ENCODE measurements around the gene TANGO6.

TANGO6 gene

GRCh38 chr16:68999114-68999513 is 155.8 kb downstream of the TANGO6 start:
- DNase-seq (ENCODE audit: low spot score), result no peak
- no peak for FAIRE-seq

GRCh38 chr16:69003500-69003899 is 160.2 kb downstream of the TANGO6 start:
- DNase-seq (ENCODE audit: low spot score) (no peak), FAIRE-seq (peak; percentile 51)

- DNase-seq (ENCODE audit: low spot score), result peak; percentile 46
- peak; percentile 75 for FAIRE-seq
These were observed 162.5 kb downstream of the TANGO6 start for GRCh38 chr16:69005641-69006355.

GRCh38 chr16:69012906-69013305 is 169.6 kb downstream of the TANGO6 start:
- no peak for DNase-seq (ENCODE audit: low spot score)

GRCh38 chr16:69013991-69014390 is 170.7 kb downstream of the TANGO6 start:
- DNase-seq (ENCODE audit: low spot score) (no peak), FAIRE-seq (no peak)

More at GRCh38 chr16:69012906-69013305, 169.6 kb downstream of the TANGO6 start:
- FAIRE-seq, result no peak

GRCh38 chr16:69014811-69015210 is 171.5 kb downstream of the TANGO6 start:
- FAIRE-seq, result no peak
- no peak for DNase-seq (ENCODE audit: low spot score)

- FAIRE-seq (peak; percentile 96), DNase-seq (ENCODE audit: low spot score) (peak; percentile 89)
These were observed 173.9 kb downstream of the TANGO6 start for GRCh38 chr16:69017036-69017783.

- FAIRE-seq, result no peak
- DNase-seq (ENCODE audit: low spot score), result no peak
These were observed 176.5 kb downstream of the TANGO6 start for GRCh38 chr16:69019811-69020210.

- FAIRE-seq, result no peak
- no peak for DNase-seq (ENCODE audit: low spot score)
These were observed 185.8 kb downstream of the TANGO6 start for GRCh38 chr16:69029121-69029520.

- FAIRE-seq (no peak), DNase-seq (ENCODE audit: low spot score) (no peak)
These were observed 188.6 kb downstream of the TANGO6 start for GRCh38 chr16:69031877-69032301.

GRCh38 chr16:69033151-69033949 is 190.0 kb downstream of the TANGO6 start:
- DNase-seq (ENCODE audit: low spot score) (no peak), FAIRE-seq (no peak)

- no peak for DNase-seq (ENCODE audit: low spot score)
- no peak for FAIRE-seq
These were observed 192.0 kb downstream of the TANGO6 start for GRCh38 chr16:69035375-69035774.

GRCh38 chr16:69036399-69037091 is 193.2 kb downstream of the TANGO6 start:
- DNase-seq (ENCODE audit: low spot score) (no peak), FAIRE-seq (no peak)

- no peak for DNase-seq (ENCODE audit: low spot score)
- FAIRE-seq, result no peak
These were observed 194.2 kb downstream of the TANGO6 start for GRCh38 chr16:69037373-69038160.

- no peak for DNase-seq (ENCODE audit: low spot score)
- no peak for FAIRE-seq
These were observed 196.1 kb downstream of the TANGO6 start for GRCh38 chr16:69039333-69039941.

GRCh38 chr16:69040144-69040909 is 197.0 kb downstream of the TANGO6 start:
- DNase-seq (ENCODE audit: low spot score), result peak; percentile 57
- no peak for FAIRE-seq

- peak; percentile 63 for DNase-seq (ENCODE audit: low spot score)
- FAIRE-seq, result peak; percentile 87
These were observed 205.2 kb downstream of the TANGO6 start for GRCh38 chr16:69048328-69049120.

- FAIRE-seq (peak; percentile 92), DNase-seq (ENCODE audit: low spot score) (peak; percentile 80)
These were observed 205.8 kb downstream of the TANGO6 start for GRCh38 chr16:69049146-69049545.
